Measurements from ENCODE around the gene CCNY. TPM values are rescaled to one million over a fixed set of nuclear protein-coding genes. Genes with fewer than 3 reads are reported as not detected.
A peak's percentile ranks its signal among the peaks of the same experiment; 100 is the strongest.

CCNY gene
- total RNA-seq, 1 donor from 2014 or later: 59.4 TPM

GRCh38 chr10:35326466-35327235, 9.7 kb upstream of the CCNY start:
- DNase-seq (ENCODE audit: low spot score, unreplicated experiment): no peak
- Mint-ChIP-seq H3K36me3 (ENCODE audit: insufficient read depth) (peaks cover 8% of the 10 kb centered on the region), H3K9me3 (ENCODE audit: low read depth) (peaks cover 3% of the 10 kb centered on the region), H3K4me1 (ENCODE audit: low read depth) (peaks cover 2% of the 10 kb centered on the region), H3K4me3 (ENCODE audit: low read depth) (no peak overlapping the region), H3K27ac (no peak overlapping the region), H3K27me3 (no peaks in the 10 kb centered on the region)
- TF ChIP-seq CTCF (IDR thresholded peaks at IDR 0.05; ENCODE audit: unreplicated experiment): no peak

GRCh38 chr10:35327790-35328403, 8.4 kb upstream of the CCNY start:
- TF ChIP-seq CTCF (IDR thresholded peaks at IDR 0.05; ENCODE audit: unreplicated experiment): no peak
- peaks cover 2% of the 10 kb centered on the region for H3K4me1 Mint-ChIP-seq (ENCODE audit: low read depth)
- H3K27me3 Mint-ChIP-seq: no peaks in the 10 kb centered on the region
- H3K4me3 Mint-ChIP-seq (ENCODE audit: low read depth): no peak overlapping the region
- H3K36me3 Mint-ChIP-seq (ENCODE audit: insufficient read depth): peaks cover 3% of the 10 kb centered on the region
- no peak for DNase-seq (ENCODE audit: low spot score, unreplicated experiment)
- no peak overlapping the region for H3K27ac Mint-ChIP-seq
- H3K9me3 Mint-ChIP-seq (ENCODE audit: low read depth): no peaks in the 10 kb centered on the region

- no peak overlapping the region for H3K4me3 Mint-ChIP-seq (ENCODE audit: low read depth)
- no peak for DNase-seq (ENCODE audit: low spot score, unreplicated experiment)
- H3K9me3 Mint-ChIP-seq (ENCODE audit: low read depth): no peaks in the 10 kb centered on the region
- no peak for TF ChIP-seq CTCF (IDR thresholded peaks at IDR 0.05; ENCODE audit: unreplicated experiment)
- peaks cover 2% of the 10 kb centered on the region for H3K4me1 Mint-ChIP-seq (ENCODE audit: low read depth)
- no peaks in the 10 kb centered on the region for H3K27me3 Mint-ChIP-seq
- no peak overlapping the region for H3K27ac Mint-ChIP-seq
- peaks cover under 1% of the 10 kb centered on the region for H3K36me3 Mint-ChIP-seq (ENCODE audit: insufficient read depth)
Measured at GRCh38 chr10:35328404-35329037, 7.8 kb upstream of the CCNY start.

GRCh38 chr10:35329520-35329919, 6.8 kb upstream of the CCNY start:
- Mint-ChIP-seq H3K36me3 (ENCODE audit: insufficient read depth) (peaks cover 6% of the 10 kb centered on the region), H3K4me1 (ENCODE audit: low read depth) (peaks cover 7% of the 10 kb centered on the region), H3K4me3 (ENCODE audit: low read depth) (no peak overlapping the region), H3K9me3 (ENCODE audit: low read depth) (no peaks in the 10 kb centered on the region), H3K27ac (peak overlapping the region; percentile 8), H3K27me3 (no peaks in the 10 kb centered on the region)
- DNase-seq (ENCODE audit: low spot score, unreplicated experiment): no peak
- no peak for TF ChIP-seq CTCF (IDR thresholded peaks at IDR 0.05; ENCODE audit: unreplicated experiment)

- H3K9me3 Mint-ChIP-seq (ENCODE audit: low read depth): no peaks in the 10 kb centered on the region
- DNase-seq (ENCODE audit: low spot score, unreplicated experiment): no peak
- peaks cover 14% of the 10 kb centered on the region for H3K4me1 Mint-ChIP-seq (ENCODE audit: low read depth)
- no peak for TF ChIP-seq CTCF (IDR thresholded peaks at IDR 0.05; ENCODE audit: unreplicated experiment)
- peak overlapping the region; percentile 26 for H3K27ac Mint-ChIP-seq
- H3K36me3 Mint-ChIP-seq (ENCODE audit: insufficient read depth): peaks cover 6% of the 10 kb centered on the region
- H3K4me3 Mint-ChIP-seq (ENCODE audit: low read depth): no peak overlapping the region
- H3K27me3 Mint-ChIP-seq: no peaks in the 10 kb centered on the region
Measured at GRCh38 chr10:35331894-35332640, 4.2 kb upstream of the CCNY start.
